ENCODE results near the gene INTS3.

DNA sequence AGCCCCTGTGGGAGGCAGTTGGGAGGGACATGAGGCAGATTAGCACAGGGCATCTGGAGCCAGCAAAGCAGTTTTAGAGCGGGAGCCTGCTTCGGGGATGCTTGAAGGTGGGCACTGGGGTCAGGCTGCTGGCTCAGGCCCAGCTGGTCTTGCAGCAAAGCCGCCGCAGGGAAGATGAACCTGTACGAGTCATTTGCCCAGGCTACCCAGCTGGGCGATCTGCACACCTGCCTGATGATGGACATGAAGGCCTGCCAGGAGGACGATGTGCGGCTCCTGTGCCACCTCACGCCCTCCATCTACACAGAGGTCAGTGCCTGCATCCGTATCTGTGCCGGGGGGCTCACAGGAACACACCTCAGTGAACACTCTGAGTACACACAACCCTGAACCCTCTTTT, 39.7 kb downstream of the INTS3 start:
- no peak for TF ChIP-seq EZH2 (IDR thresholded peaks at IDR 0.05)
- TF ChIP-seq POLR2AphosphoS5 (IDR thresholded peaks at IDR 0.05; ENCODE audit: borderline replicate concordance, low read depth, low read length), result no peak
- no peak for TF ChIP-seq FOXP2 (optimal IDR thresholded peaks at IDR 0.05; ENCODE audit: control extremely low read depth, extremely low read length, insufficient read depth)

Data from SK-N-MC (cell line).